OCI-LY7 (cell line): ENCODE measurements around the gene TRIM7. TPM values are rescaled to one million over a fixed set of nuclear protein-coding genes. Genes with fewer than 3 reads are reported as not detected.
"Not testable (repeated sequence)": the region's sequence is repeated elsewhere in the genome, so short reads cannot be mapped to it uniquely, and the experiment has no call there.

Experiments used
- BruUV-seq: library from RNA; stranded (reverse); fragments of 400-500 nt; replicated peaks from 2 replicates; lab custom pipeline; 2021; lab: Mats Ljungman, UMichigan
- CTCF ChIA-PET: fragments of 300-600 bp; sonication (Branson Sonifier 250); formaldehyde crosslinking; loops from one replicate; lab custom pipeline; 2022; ENCODE audit warnings: antibody characterized with exemption; ENCODE audit not compliant: unreplicated experiment; lab: Charles Lee
- POLR2A ChIA-PET: fragments of 300-600 bp; sonication (Branson Sonifier 250); formaldehyde crosslinking; loops from one replicate; lab custom pipeline; 2022; ENCODE audit warnings: antibody characterized with exemption; lab: Charles Lee
- DNase-seq: peaks from one replicate; pipeline ENCODE4 v3.0.0-alpha.2; 2015; ENCODE audit warnings: low spot score
- H2AFZ ChIP-seq: fragments of 200-600 bp; sonication (generic), shearing (Covaris generic); 2 replicates; pipeline ENCODE4 v1.6.1; 2014; ENCODE audit warnings: mild to moderate bottlenecking, antibody characterized with exemption, low read length, moderate library complexity
- H3K27ac ChIP-seq: fragments of 200-600 bp; sonication (generic); 2 replicates; pipeline ENCODE4 v1.5.1; 2014; ENCODE audit warnings: mixed run types, low read depth, mild to moderate bottlenecking, moderate library complexity, low read length, inconsistent platforms; ENCODE audit not compliant: poor library complexity, severe bottlenecking
- H3K36me3 ChIP-seq: fragments of 200-600 bp; sonication (generic); 2 replicates; pipeline ENCODE4 v1.6.1; 2014; ENCODE audit warnings: mild to moderate bottlenecking, antibody characterized with exemption, low read length, moderate library complexity, mixed read lengths; ENCODE audit not compliant: insufficient read depth
- H3K4me1 ChIP-seq: fragments of 200-600 bp; sonication (generic); 2 replicates; pipeline ENCODE4 v1.5.1; 2014; ENCODE audit warnings: mild to moderate bottlenecking, low read length; ENCODE audit not compliant: insufficient read depth, poor library complexity, severe bottlenecking
- H3K4me2 ChIP-seq: fragments of 200-600 bp; sonication (generic); 2 replicates; pipeline ENCODE4 v1.6.1; 2014; ENCODE audit warnings: mild to moderate bottlenecking, low read length
- H3K4me3 ChIP-seq: fragments of 200-600 bp; sonication (generic); 2 replicates; pipeline ENCODE4 v1.5.1; 2014; ENCODE audit warnings: mild to moderate bottlenecking, low read depth, low read length; ENCODE audit not compliant: poor library complexity, severe bottlenecking
- H3K79me2 ChIP-seq: fragments of 200-600 bp; sonication (generic); 2 replicates; pipeline ENCODE4 v1.6.1; 2016; ENCODE audit warnings: low read depth, mild to moderate bottlenecking, low read length, moderate library complexity, mixed read lengths; ENCODE audit not compliant: insufficient read depth
- H3K9me2 ChIP-seq: fragments of 200-600 bp; sonication (generic); 2 replicates; pipeline ENCODE4 v1.6.1; 2016; ENCODE audit warnings: mild to moderate bottlenecking, low read length, mixed read lengths; ENCODE audit not compliant: insufficient read depth
- H3K9me3 ChIP-seq: fragments of 200-600 bp; sonication (generic); 2 replicates; pipeline ENCODE4 v1.6.1; 2014; ENCODE audit warnings: mild to moderate bottlenecking, mixed run types, low read length, mixed read lengths
- H4K20me1 ChIP-seq: fragments of 200-600 bp; sonication (generic); 2 replicates; pipeline ENCODE4 v1.6.1; 2014; ENCODE audit warnings: mild to moderate bottlenecking, antibody characterized with exemption, low read length, moderate library complexity, mixed read lengths; ENCODE audit not compliant: insufficient read depth
- CTCF ChIP-seq: fragments of 200-600 bp; sonication (generic); conservative IDR thresholded peaks from 2 replicates; pipeline ENCODE4 v1.5.1; 2014; ENCODE audit warnings: mild to moderate bottlenecking, antibody characterized with exemption, low read length, moderate library complexity, mixed read lengths
- EZH2phosphoT487 ChIP-seq: fragments of 200-600 bp; sonication (generic); IDR thresholded peaks from 2 replicates; pipeline ENCODE4 v1.6.1; 2018; ENCODE audit warnings: low read depth, borderline replicate concordance, mild to moderate bottlenecking, mixed run types, antibody characterized with exemption, low read length, moderate library complexity, mixed read lengths
- intact Hi-C: fragments of 100-400 bp; cut with micrococcal nuclease; formaldehyde crosslinking; loops from one replicate; pipeline ENCODE4 v1.10.0; 2022; ENCODE audit not compliant: unreplicated experiment
- total RNA-seq, 2 experiments: library from RNA; depleted of rRNA in 1 of 2; stranded (reverse); fragments of >200 nt in 1 of 2; shearing (Covaris generic) in 1 of 2; gene quantifications; 2 replicates each; pipeline ENCODE4 v1.2.3, GENCODE V29; 2014 to 2022

The TRIM7 gene
- total RNA-seq, 2 experiments from 2014 or later: 0.22 to 1.8 TPM

GRCh38 chr5:181170237-181170825 is 34.7 kb downstream of the TRIM7 start:
- H3K4me2 ChIP-seq: peak overlapping the region; percentile 93
- BruUV-seq: no TSS peak
- intact Hi-C loops: loop anchor here (5.0 kb wide), 2 partner anchors 353 to 368 kb away; partner anchors contain the start of gene MGAT1
- no peaks in the 10 kb centered on the region for H3K36me3 ChIP-seq
- TF ChIP-seq EZH2phosphoT487 (no peak), CTCF (no peak)
- no peak overlapping the region for H3K27ac ChIP-seq
- DNase-seq: no peak
- ChIA-PET POLR2A (interaction anchor here (0.7 to 2.4 kb wide), 4 partner anchors 12 to 52 kb away, joined by 3 to 9 read pairs (median 4); no protein-coding TSS in a partner anchor), CTCF (interaction anchor here (0.9 to 1.3 kb wide), 2 partner anchors 19 to 52 kb away, joined by 3 read pairs; no protein-coding TSS in a partner anchor)
- H4K20me1 ChIP-seq: no peaks in the 10 kb centered on the region
- H3K4me1 ChIP-seq: peaks cover 68% of the 10 kb centered on the region
- H3K9me3 ChIP-seq: no peaks in the 10 kb centered on the region
- H3K79me2 ChIP-seq: peaks cover 13% of the 10 kb centered on the region; the same call in 1 of the 2 replicates
- no peaks in the 10 kb centered on the region for H3K9me2 ChIP-seq
- no peak overlapping the region for H3K4me3 ChIP-seq
- no peak overlapping the region for H2AFZ ChIP-seq

- DNase-seq: peak; percentile 73
- H3K36me3 ChIP-seq, BruUV-seq, H3K27ac ChIP-seq, H3K4me3 ChIP-seq, H3K9me2 ChIP-seq, H3K9me3 ChIP-seq, H2AFZ ChIP-seq, CTCF ChIA-PET, H4K20me1 ChIP-seq: not testable (repeated sequence)
- Histone ChIP-seq H3K79me2 (peaks cover 13% of the 10 kb centered on the region; the same call in 1 of the 2 replicates), H3K4me2 (peak overlapping the region; percentile 93), H3K4me1 (peaks cover 70% of the 10 kb centered on the region)
- intact Hi-C loops: loop anchor here (5.0 kb wide), 2 partner anchors 352 to 367 kb away; partner anchors contain the start of gene MGAT1
- POLR2A ChIA-PET: interaction anchor here (0.6 to 2.2 kb wide), 4 partner anchors 13 to 1311 kb away, joined by 3 to 5 read pairs (median 4); partner anchors contain the start of gene MRNIP
Observed at GRCh38 chr5:181169459-181170236, 35.3 kb downstream of the TRIM7 start.

GRCh38 chr5:181168595-181169118 is 36.3 kb downstream of the TRIM7 start:
- Histone ChIP-seq H4K20me1 (no peaks in the 10 kb centered on the region), H3K27ac (no peak overlapping the region), H3K4me1 (peaks cover 72% of the 10 kb centered on the region), H2AFZ (peak overlapping the region; percentile 62; the same call in 1 of the 2 replicates), H3K36me3 (no peaks in the 10 kb centered on the region), H3K79me2 (peaks cover 13% of the 10 kb centered on the region; the same call in 1 of the 2 replicates), H3K4me3 (peak overlapping the region; percentile 56), H3K9me3 (no peaks in the 10 kb centered on the region), H3K4me2 (peak overlapping the region; percentile 59), H3K9me2 (no peaks in the 10 kb centered on the region)
- BruUV-seq: no TSS peak
- no peak for DNase-seq
- TF ChIP-seq EZH2phosphoT487 (no peak), CTCF (no peak)
- intact Hi-C loops: no loop called here
- CTCF ChIA-PET: interaction anchor here (1.0 kb wide), 1 partner anchor 16 kb away, joined by 3 read pairs; no protein-coding TSS in a partner anchor
- POLR2A ChIA-PET: interaction anchor here (0.6 to 2.2 kb wide), 7 partner anchors 8 to 1310 kb away, joined by 3 to 10 read pairs (median 5); partner anchors contain the start of gene MRNIP
